GM10266 (cell line): ENCODE results near the gene PCP4L1.

Experiments
- DNase-seq: peaks from one replicate; pipeline ENCODE4 v3.0.0; 2012; ENCODE audit errors: extremely low spot score
- CTCF ChIP-seq: IDR thresholded peaks from 2 replicates; pipeline ENCODE4 v1.5.1; 2012; ENCODE audit warnings: mild to moderate bottlenecking, low read depth; ENCODE audit not compliant: control insufficient read depth, insufficient read depth; ENCODE audit errors: missing control alignments

PCP4L1 gene

GRCh38 chr1:161282991-161283390, 24.4 kb downstream of the PCP4L1 start:
- no peak for DNase-seq
- no peak for TF ChIP-seq CTCF

DNA sequence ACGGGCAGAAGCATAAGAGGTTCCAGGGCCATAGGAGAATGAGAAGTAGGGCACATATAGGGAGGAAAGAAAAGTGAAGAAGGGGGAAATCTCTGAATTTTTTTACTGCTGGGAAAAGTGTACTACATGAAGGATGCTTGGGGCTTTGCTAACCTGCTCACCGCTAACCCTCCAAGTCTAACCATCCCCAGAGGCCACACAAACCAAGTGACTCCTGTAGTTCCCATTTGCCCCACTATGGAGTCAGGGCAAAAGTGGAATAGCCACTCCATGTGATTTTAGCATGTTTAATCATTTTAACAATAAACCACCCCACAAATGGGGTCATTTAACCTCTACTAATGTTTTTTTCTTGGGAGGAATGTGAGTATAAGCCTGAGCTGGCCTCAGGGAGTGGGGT, 26.6 kb downstream of the PCP4L1 start:
- no peak for TF ChIP-seq CTCF
- no peak for DNase-seq

- no peak for TF ChIP-seq CTCF
- no peak for DNase-seq
Measured at GRCh38 chr1:161285521-161285920, 27.0 kb downstream of the PCP4L1 start.

DNA sequence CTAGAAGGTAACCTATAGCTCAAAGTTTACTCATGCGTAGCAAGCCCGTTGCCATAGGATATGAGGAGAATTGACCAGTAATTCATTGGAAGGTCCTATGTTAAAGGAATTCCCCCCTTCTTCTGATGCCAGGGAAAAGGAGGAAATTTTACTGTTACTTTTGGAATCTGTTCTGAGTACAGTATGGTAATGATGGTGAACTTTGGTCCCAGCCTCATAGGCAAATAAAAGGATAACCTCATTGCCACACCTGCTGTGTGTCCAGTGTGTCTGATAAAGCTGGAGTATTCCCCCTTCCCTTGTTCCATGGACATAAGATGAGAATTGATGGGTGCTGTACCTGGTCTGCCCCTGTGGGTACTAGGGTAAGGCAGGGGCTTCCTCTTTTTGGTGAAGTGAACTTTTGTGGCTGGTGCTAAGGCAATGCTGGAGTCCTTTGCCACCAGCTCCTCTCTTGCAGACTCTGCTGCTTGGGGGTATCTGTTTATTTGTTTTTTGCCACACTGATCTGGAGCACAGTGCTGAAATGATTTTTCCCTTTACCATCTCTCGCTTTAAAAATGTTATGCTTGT, 29.0 kb downstream of the PCP4L1 start:
- DNase-seq = no peak
- TF ChIP-seq CTCF = no peak

DNA sequence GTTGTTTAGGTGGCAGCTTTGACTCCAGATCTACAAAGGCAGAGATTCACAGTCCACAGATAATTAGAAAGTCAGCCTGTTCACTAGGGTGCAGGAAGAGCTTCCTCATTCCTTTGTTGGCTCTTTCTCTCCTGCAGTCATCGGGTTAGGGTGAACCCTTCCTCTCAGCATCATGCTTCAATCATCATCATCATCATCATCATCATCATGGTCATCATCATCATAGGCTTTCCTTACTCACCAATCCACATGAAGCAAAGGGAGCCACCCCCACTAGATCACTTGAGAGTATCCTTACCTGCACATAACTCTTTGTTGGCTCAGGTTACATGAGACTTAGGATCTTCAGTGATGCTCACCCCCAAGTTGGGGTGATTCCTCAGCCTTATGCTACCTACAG, 32.2 kb downstream of the PCP4L1 start:
- TF ChIP-seq CTCF = no peak

GRCh38 chr1:161297415-161297814, 38.9 kb downstream of the PCP4L1 start:
- TF ChIP-seq CTCF = no peak
- no peak for DNase-seq

More for the DNA sequence above, 32.2 kb downstream of the PCP4L1 start:
- DNase-seq = no peak

DNA sequence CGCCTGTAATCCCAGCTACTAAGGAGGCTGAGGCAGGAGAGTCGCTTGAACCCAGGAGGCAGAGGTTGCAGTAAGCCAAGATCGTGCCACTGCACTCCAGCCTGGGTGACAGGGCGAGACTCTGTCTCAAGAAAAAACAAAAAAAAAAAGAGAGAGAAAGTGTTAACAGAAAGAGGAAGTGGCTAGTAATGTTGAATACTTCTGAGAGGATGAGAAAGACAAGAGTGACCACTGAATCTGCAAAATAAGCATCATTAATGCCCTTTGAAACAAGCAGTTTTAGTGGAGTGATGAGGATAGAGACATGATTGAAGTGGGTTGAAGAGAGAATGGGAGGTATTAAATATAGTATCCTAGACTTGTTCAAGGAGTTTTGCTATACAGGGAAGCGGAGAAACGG, 39.6 kb downstream of the PCP4L1 start:
- TF ChIP-seq CTCF = no peak
- DNase-seq = peak; percentile 56
